ENCODE data around the gene DAGLA.

The DAGLA gene

DNA sequence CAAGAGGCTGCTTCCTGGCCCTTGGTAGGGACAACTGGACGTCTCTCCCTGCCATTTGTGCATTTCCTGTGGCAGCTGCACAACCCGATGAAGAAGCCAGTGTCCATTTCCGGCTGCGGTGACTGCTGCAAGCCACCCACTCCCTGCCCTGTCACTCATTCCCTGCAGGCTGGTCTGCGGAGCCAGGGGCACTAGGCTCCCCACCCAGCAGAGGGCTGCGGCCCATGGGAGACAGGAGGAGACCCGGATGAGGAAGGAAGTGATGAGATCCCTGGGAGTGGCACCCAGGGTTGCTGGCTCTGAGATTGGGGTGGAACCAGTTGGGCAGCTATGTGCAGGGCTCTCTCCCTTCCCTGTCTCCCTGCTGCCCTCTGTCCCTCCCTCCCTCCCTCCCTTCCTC, 62.2 kb downstream of the DAGLA start:
- H3K9me3 ChIP-seq (ENCODE audit: insufficient read depth, low read depth, low read length), result no peaks in the 10 kb centered on the region

DNA sequence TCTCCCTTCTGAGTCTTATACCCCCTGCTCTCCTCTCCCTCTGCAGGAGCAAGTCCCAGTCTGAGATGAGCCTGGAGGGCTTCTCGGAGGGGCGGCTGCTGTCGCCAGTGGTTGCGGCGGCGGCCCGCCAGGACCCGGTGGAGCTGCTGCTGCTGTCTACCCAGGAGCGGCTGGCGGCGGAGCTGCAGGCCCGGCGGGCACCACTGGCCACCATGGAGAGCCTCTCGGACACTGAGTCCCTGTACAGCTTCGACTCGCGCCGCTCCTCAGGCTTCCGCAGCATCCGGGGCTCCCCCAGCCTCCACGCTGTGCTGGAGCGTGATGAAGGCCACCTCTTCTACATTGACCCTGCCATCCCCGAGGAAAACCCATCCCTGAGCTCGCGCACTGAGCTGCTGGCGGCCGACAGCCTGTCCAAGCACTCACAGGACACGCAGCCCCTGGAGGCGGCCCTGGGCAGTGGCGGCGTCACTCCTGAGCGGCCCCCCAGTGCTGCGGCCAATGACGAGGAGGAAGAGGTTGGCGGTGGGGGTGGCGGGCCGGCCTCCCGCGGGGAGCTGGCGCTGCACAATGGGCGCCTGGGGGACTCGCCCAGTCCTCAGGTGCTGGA, 63.4 kb downstream of the DAGLA start:
- no peaks in the 10 kb centered on the region for H3K27me3 ChIP-seq (ENCODE audit: insufficient read depth, low read length)
- 93% methylated on average over 42 of the region's 42 CpGs for WGBS
- H3K4me3 ChIP-seq (ENCODE audit: low read length), result no peak overlapping the region
- H3K36me3 ChIP-seq (ENCODE audit: insufficient read depth, low read length), result peaks cover 17% of the 10 kb centered on the region
- no peak overlapping the region for H3K27ac ChIP-seq (ENCODE audit: low read depth, low read length)
- H3K4me1 ChIP-seq (ENCODE audit: insufficient read depth, low read length), result peaks cover 2% of the 10 kb centered on the region; the same call in 1 of the 2 replicates
- H3K9me3 ChIP-seq (ENCODE audit: insufficient read depth, low read depth, low read length), result no peaks in the 10 kb centered on the region
- H3K9ac ChIP-seq (ENCODE audit: low read depth, low read length), result no peak overlapping the region

More for the DNA sequence above, 62.2 kb downstream of the DAGLA start:
- WGBS, result 97% methylated on average over 7 of the region's 7 CpGs
- no peaks in the 10 kb centered on the region for H3K27me3 ChIP-seq (ENCODE audit: insufficient read depth, low read length)
- peaks cover 17% of the 10 kb centered on the region for H3K36me3 ChIP-seq (ENCODE audit: insufficient read depth, low read length)
- H3K4me1 ChIP-seq (ENCODE audit: insufficient read depth, low read length), result peaks cover under 1% of the 10 kb centered on the region; the same call in 1 of the 2 replicates
- no peak overlapping the region for H3K27ac ChIP-seq (ENCODE audit: low read depth, low read length)
- no peak overlapping the region for H3K9ac ChIP-seq (ENCODE audit: low read depth, low read length)
- no peak overlapping the region for H3K4me3 ChIP-seq (ENCODE audit: low read length)

GRCh38 chr11:61744181-61744580, 64.0 kb downstream of the DAGLA start:
- Histone ChIP-seq H3K27me3 (ENCODE audit: insufficient read depth, low read length) (no peaks in the 10 kb centered on the region), H3K9me3 (ENCODE audit: insufficient read depth, low read depth, low read length) (no peaks in the 10 kb centered on the region), H3K4me3 (ENCODE audit: low read length) (no peak overlapping the region), H3K4me1 (ENCODE audit: insufficient read depth, low read length) (peaks cover 6% of the 10 kb centered on the region), H3K9ac (ENCODE audit: low read depth, low read length) (no peak overlapping the region), H3K27ac (ENCODE audit: low read depth, low read length) (no peak overlapping the region), H3K36me3 (ENCODE audit: insufficient read depth, low read length) (peaks cover 17% of the 10 kb centered on the region)
- 94% methylated on average over 20 of the region's 20 CpGs for WGBS

DNA sequence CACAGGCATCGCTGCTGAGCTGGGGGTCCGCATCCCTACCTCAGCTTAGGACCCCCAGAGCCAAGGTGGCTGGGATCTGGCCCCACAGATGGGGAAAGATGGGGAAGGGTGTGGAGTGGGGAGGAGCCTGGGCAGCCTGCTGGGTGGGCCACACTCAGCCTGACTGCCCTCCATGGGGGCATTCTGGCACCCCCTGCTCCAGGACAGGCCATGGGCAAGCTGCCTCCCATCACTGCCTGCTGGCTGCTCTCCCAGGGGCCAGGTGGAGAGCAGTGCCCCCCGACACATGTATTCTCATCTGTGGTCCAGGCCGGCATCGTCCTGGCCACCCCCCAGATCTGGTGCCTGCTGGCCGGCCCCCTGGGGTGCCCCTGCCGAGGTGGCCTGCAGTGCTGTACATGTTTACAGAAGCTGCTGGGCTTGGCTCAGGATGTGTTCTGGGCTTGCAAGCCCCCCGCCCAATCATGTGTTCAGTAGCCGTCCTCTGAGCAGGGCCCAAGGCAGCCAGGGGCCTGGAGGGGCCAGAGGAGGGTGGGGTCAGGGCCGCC, 64.5 kb downstream of the DAGLA start:
- Histone ChIP-seq H3K4me3 (ENCODE audit: low read length) (no peak overlapping the region), H3K9ac (ENCODE audit: low read depth, low read length) (no peak overlapping the region), H3K27me3 (ENCODE audit: insufficient read depth, low read length) (no peaks in the 10 kb centered on the region), H3K36me3 (ENCODE audit: insufficient read depth, low read length) (peaks cover 17% of the 10 kb centered on the region), H3K4me1 (ENCODE audit: insufficient read depth, low read length) (peaks cover 10% of the 10 kb centered on the region), H3K9me3 (ENCODE audit: insufficient read depth, low read depth, low read length) (no peaks in the 10 kb centered on the region), H3K27ac (ENCODE audit: low read depth, low read length) (no peak overlapping the region)
- WGBS, result 90% methylated on average over 10 of the region's 10 CpGs

DNA sequence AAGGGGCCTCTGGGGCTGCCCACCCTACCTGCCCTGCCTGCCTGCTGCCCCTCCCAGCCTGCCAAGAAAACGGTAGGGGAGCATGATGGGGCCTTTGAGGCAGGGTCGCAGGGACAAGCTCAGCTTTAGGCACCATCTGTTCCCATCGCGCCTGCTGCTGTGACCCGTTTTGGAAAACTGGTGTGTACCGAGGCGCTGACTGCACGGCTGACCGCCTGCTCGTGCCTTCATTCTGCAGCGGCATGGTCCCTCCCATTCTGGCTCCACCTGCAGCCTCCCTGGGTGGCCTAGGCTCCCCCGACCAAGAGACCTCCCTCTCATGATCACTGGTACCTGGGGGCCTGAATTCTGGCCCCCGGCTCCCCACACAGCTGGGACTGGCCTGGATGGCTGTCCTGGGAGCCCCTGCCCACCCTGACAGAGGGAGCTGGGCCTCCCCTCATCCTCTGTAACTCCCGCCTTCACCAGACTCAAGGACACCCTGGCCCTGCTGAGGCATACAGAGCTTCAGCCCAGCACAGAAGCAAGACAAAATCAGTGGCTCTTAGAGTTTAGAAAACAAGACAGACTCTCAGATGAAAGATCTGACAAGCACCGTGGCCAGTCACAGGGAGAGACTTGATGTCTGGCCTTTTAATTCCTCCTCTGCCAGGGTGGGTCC, 65.7 kb downstream of the DAGLA start:
- no peaks in the 10 kb centered on the region for H3K9me3 ChIP-seq (ENCODE audit: insufficient read depth, low read depth, low read length)
- 83% methylated on average over 15 of the region's 15 CpGs for WGBS
- H3K4me1 ChIP-seq (ENCODE audit: insufficient read depth, low read length), result peaks cover 17% of the 10 kb centered on the region
- H3K27me3 ChIP-seq (ENCODE audit: insufficient read depth, low read length), result peaks cover 1% of the 10 kb centered on the region
- no peak overlapping the region for H3K27ac ChIP-seq (ENCODE audit: low read depth, low read length)
- H3K36me3 ChIP-seq (ENCODE audit: insufficient read depth, low read length), result peaks cover 12% of the 10 kb centered on the region
- H3K9ac ChIP-seq (ENCODE audit: low read depth, low read length), result no peak overlapping the region
- H3K4me3 ChIP-seq (ENCODE audit: low read length), result no peak overlapping the region

DNA sequence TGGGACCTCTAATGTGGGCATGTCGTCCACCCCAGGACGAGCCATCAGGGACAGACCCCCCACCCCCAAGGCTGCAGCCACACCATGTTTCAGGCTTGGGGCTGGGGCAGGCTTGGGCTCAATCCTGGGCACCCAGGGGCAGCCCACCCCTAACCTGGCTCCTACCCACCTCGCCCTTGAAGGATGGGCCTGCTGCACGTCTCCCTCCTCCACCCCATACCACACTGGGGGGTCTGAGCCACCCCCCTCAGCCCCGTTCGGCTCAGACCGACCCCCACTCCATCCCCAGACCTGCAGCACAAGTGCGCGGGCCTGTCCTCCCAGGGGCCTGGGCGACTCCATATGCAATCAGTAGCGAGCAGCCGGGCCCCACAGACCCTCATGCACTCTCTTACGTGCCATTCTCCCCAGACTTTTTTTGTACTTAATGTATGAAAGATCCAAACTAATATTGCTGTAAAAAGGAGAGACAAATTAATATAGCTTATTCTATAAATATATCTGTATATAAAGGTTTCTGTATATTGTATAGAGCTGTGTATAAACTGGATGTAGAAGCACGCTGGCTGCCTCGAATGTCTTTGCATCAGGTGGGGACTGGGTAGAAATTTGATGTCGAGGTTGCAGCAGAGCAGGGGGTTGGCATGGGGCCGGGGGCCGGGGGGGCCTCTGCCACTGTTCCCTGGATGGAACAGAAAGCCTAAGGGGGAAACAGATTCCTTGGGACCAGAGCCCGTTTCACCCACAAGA, 66.4 kb downstream of the DAGLA start:
- H3K4me1 ChIP-seq (ENCODE audit: insufficient read depth, low read length), result peaks cover 17% of the 10 kb centered on the region

DNA sequence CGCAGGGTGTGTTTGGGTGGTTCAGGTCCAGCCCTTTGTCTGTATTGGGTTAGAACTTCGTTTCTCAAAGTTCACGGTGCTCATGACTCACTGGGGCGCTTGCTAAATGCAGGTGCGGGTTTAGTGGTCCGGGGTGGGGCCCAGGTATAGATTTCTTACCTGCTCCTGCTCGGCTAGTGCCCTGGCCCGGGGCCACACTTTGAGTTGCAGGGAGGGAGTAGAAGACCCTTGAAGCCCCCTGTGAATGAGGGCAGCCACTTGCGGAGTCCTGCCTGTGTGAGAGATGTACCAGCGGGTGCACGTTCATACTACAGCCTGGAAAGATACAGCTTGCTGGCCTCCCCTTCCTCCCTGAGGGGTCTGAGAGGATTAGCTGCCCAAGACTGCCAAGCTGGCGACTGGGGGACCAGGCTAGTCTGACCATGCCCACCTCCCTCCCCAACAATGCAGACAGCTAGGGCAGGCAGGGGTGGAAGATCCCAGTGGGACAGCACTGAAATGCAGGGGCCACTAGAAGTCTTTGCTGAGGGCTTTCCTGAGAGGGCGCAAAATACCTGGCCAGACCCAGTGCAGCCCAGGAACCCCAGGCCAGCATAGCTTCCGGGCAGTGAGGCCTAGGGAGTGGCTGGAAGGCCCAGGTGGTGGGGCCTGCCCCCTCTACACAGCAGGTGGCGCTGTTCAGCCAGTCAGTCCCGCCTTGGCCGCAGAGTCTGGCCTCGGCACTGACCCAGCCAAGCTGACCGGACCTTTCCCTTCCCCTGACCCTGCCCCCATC, 67.2 kb downstream of the DAGLA start:
- H3K4me3 ChIP-seq (ENCODE audit: low read length), result no peak overlapping the region
- peaks cover under 1% of the 10 kb centered on the region; the same call in 1 of the 2 replicates for H3K36me3 ChIP-seq (ENCODE audit: insufficient read depth, low read length)
- 68% methylated on average over 19 of the region's 19 CpGs for WGBS
- no peak overlapping the region for H3K9ac ChIP-seq (ENCODE audit: low read depth, low read length)
- H3K27me3 ChIP-seq (ENCODE audit: insufficient read depth, low read length), result peaks cover 13% of the 10 kb centered on the region
- H3K9me3 ChIP-seq (ENCODE audit: insufficient read depth, low read depth, low read length), result no peaks in the 10 kb centered on the region
- H3K4me1 ChIP-seq (ENCODE audit: insufficient read depth, low read length), result peaks cover 17% of the 10 kb centered on the region
- no peak overlapping the region for H3K27ac ChIP-seq (ENCODE audit: low read depth, low read length)

More for the DNA sequence above, 66.4 kb downstream of the DAGLA start:
- Histone ChIP-seq H3K4me3 (ENCODE audit: low read length) (no peak overlapping the region), H3K27ac (ENCODE audit: low read depth, low read length) (no peak overlapping the region), H3K36me3 (ENCODE audit: insufficient read depth, low read length) (peaks cover 8% of the 10 kb centered on the region), H3K9me3 (ENCODE audit: insufficient read depth, low read depth, low read length) (no peaks in the 10 kb centered on the region), H3K9ac (ENCODE audit: low read depth, low read length) (no peak overlapping the region), H3K27me3 (ENCODE audit: insufficient read depth, low read length) (peaks cover 7% of the 10 kb centered on the region)
- WGBS, result 85% methylated on average over 18 of the region's 19 CpGs

DNA sequence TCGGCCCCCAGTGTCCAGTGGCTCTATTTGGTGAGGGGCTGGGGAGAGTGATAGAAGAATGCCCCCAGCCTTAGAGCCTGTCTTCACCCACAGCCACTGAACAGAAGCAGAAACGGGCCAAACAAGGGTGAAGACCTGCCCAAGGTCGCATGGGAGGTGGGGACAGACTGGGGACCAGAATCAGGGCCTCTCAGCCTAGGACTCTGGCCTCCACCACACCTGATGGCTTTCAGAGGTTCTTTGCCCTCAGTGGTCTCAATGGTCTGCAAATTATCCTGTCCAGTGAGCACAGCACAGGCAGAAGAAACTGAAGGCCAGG, 67.7 kb downstream of the DAGLA start:
- Histone ChIP-seq H3K36me3 (ENCODE audit: insufficient read depth, low read length) (no peaks in the 10 kb centered on the region), H3K27ac (ENCODE audit: low read depth, low read length) (no peak overlapping the region), H3K4me1 (ENCODE audit: insufficient read depth, low read length) (peaks cover 17% of the 10 kb centered on the region), H3K9ac (ENCODE audit: low read depth, low read length) (no peak overlapping the region), H3K4me3 (ENCODE audit: low read length) (no peak overlapping the region), H3K27me3 (ENCODE audit: insufficient read depth, low read length) (peaks cover 17% of the 10 kb centered on the region), H3K9me3 (ENCODE audit: insufficient read depth, low read depth, low read length) (no peaks in the 10 kb centered on the region)
- WGBS, result 84% methylated on average over 2 of the region's 3 CpGs

DNA sequence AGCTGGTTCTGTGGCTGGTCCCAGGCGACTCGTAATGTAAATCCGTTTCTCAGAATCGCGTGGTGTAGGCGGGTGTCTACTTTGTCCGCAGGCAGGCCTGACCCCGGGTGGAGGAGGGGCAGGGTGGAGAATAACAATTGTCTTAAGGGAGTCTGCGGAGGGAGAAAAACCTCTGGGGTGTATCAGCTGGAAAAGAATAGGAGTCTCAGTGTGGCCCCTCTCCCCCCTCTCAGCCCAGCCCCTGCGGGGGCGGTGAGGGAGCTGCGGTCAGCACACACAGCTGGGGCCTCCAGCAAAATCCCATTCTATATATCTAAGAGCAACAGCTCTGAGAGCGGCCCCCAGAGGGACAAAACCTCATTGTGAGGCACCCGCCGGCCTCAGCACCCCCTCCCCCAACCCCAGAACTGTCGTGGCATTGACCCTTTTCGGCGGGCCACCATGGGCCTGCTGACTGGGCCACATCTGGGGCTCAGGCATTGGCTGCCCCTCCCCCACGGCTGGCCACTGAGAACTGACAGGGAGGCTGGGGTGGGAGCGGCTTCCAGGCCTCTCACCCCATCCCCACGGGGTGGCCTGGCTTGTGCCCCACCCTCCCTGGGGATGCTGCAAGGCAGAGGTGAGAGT, 69.5 kb downstream of the DAGLA start:
- H3K9me3 ChIP-seq (ENCODE audit: insufficient read depth, low read depth, low read length), result no peaks in the 10 kb centered on the region
- no peak overlapping the region for H3K4me3 ChIP-seq (ENCODE audit: low read length)
- no peak overlapping the region for H3K9ac ChIP-seq (ENCODE audit: low read depth, low read length)
- H3K27me3 ChIP-seq (ENCODE audit: insufficient read depth, low read length), result peaks cover 30% of the 10 kb centered on the region
- WGBS, result 13% methylated on average over 20 of the region's 21 CpGs
- peaks cover 18% of the 10 kb centered on the region for H3K4me1 ChIP-seq (ENCODE audit: insufficient read depth, low read length)
- H3K27ac ChIP-seq (ENCODE audit: low read depth, low read length), result peak overlapping the region; percentile 35; the same call in 1 of the 2 replicates
- no peaks in the 10 kb centered on the region for H3K36me3 ChIP-seq (ENCODE audit: insufficient read depth, low read length)

DNA sequence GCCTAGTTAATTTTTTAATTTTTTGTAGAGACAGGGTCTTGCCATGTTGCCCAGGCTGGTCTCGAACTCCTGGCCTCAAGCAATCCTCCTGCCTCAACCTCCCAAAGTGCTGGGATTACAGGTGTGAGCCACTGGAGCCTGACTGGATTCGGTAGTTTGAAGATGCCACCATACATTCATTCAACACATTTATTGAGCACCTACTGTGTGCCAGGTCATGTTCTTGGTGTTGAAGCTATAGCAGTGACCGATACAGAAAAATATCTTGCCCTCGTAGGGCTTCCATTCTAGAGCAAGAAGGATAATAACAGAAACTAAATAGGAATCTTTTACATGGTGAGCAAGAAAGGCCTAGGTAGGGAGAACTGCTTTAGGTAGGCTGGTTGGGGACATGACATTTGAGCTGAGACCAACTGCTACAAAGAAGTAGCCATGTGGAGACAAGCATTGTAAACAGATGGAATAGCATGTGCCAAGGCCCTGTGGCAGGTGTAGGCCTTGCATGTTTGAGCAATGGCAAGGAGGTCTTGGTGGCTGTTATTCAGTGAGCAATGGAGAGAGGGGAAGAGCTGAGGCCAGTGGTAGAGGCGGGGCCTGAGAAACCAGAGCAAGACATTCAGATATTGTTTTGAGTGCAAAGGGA, 70.6 kb downstream of the DAGLA start:
- Histone ChIP-seq H3K27ac (ENCODE audit: low read depth, low read length) (no peak overlapping the region), H3K36me3 (ENCODE audit: insufficient read depth, low read length) (no peaks in the 10 kb centered on the region), H3K27me3 (ENCODE audit: insufficient read depth, low read length) (peaks cover 30% of the 10 kb centered on the region), H3K9ac (ENCODE audit: low read depth, low read length) (no peak overlapping the region), H3K4me3 (ENCODE audit: low read length) (no peak overlapping the region), H3K9me3 (ENCODE audit: insufficient read depth, low read depth, low read length) (no peaks in the 10 kb centered on the region), H3K4me1 (ENCODE audit: insufficient read depth, low read length) (peaks cover 21% of the 10 kb centered on the region)
- WGBS, result 92% methylated on average over 5 of the region's 5 CpGs
